Limb (tissue), 2 donors: ENCODE data around the gene IL6ST.
"Not testable (repeated sequence)": the region's sequence is repeated elsewhere in the genome, so short reads cannot be mapped to it uniquely, and the experiment has no call there.

Experiments
- DNase-seq, 2 donors: peaks; one replicate each; pipeline ENCODE4 v3.0.0-alpha.2; 2016; ENCODE audit errors: extremely low spot score in 2 of 2

The IL6ST gene

DNA sequence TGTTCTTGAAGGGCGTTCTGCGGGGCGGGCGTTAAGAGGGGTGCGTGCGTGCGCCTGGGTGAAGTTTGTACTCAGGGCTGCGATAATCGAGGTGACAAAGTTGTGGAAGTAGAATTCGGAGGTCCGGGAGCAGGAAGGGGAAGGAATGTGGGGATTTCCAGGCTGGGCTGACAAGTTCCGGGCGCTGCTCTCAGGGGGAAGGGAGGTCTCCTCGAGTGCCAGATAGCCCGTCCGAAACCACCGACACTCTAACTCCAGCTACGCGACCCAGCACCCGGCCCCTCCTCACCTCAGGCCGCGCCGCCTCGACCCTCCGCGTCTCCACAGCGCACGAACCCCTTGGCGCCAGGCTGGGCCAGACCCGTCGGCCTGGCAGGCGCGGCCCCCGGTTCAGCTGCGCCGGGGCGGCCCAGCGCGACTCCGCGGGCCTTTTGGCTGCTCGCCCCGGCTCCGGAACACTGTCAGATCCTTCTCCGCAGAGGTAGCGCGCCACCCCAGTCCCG, at the start of gene IL6ST:
Gene IL6ST (minus strand): TSS at position 469 of the 503 bp plus-strand sequence. CDS start 18,685 bp downstream, outside the sequence.
- peak in 1 of 2 donors; percentile 70 for DNase-seq

GRCh38 chr5:56039985-56040384, 45.2 kb upstream of the IL6ST start:
- DNase-seq, result no peak

DNA sequence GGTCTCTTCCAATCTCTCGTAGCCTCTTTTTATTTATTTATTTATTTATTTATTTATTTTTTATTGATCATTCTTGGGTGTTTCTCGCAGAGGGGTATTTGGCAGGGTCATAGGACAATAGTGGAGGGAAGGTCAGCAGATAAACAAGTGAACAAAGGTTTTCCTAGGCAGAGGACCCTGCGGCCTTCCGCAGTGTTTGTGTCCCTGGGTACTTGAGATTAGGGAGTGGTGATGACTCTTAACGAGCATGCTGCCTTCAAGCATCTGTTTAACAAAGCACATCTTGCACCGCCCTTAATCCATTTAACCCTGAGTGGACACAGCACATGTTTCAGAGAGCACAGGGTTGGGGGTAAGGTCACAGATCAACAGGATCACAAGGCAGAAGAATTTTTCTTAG, 43.4 kb upstream of the IL6ST start:
- DNase-seq, result not testable (repeated sequence)

DNA sequence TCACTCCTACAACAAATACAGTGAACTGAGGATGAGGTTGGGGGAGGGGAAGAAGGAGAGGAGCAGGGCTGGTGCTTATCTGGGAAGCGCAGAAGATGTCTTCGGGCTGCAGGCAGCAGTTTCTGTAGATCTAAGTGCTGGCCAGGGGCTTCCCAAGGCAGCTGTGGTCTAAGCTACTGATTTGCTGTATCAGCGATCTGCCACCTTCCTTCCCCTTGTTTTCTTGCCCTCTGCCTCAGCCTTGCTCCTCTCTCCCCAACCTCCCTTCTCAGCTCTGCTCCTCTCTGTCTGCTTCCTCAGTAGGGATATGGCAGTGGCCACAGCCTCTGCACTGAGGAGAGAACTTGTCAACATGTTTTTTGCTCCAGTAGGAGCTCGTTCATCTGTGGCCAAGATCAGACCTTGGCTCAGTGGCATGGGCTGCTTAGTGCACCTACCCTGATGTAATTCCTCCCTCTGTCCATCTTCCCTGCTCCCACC, 42.8 kb upstream of the IL6ST start:
- no peak for DNase-seq

DNA sequence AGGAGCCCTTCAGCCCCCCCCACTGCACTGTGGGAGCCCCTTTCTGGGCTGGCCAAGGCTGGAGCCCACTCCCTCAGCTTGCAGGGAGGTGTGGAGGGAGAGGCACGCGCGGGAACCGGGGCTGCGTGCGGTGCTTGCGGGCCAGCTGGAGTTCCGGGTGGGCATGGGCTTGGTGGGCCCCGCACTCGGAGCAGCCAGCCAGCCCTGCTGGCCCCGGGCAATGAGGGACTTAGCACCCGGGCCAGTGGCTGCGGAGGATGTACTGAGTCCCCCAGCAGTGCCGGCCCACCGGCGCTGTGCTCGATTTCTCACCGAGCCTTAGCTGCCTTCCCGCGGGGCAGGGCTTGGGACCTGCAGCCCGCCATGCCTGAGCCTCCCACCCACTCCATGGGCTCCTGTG, 40.6 kb upstream of the IL6ST start:
- not testable (repeated sequence) for DNase-seq

DNA sequence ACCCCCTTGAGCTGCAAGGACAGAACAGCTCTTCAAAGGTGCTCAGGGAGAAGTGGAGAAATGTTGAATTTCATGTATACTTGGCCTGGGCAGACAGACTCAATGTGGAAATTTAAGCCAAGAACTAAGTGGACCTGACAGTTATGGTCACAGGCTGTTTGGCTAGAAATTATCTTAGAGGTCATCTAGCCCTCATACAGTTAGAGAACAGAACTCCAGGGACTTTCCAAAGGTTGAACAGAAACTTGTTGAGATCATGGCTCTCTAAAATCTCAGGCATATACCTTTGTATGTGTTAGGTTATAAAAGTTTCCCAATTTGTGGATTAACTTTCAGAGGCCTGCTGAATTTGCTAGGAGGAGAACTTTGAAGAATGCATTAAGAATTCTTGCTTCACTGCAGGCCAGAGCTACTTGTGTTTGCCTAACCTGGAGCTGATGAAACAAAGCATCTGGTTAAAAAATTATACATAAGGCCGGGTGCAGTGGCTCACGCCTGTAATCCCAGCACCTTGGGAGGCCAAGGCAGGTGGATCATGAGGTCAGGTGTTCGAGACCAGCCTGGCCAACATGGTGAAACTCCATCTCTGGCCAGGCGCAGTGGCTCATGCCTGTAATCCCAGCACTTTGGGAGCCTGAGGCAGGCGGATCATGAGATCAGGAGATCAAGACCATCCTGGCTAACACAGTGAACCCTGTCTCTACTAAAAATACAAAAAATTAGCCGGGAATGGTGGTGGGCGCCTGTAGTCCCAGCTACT, 35.3 kb upstream of the IL6ST start:
- not testable (repeated sequence) for DNase-seq

- no peak for DNase-seq
Measured at GRCh38 chr5:56029457-56029856, 34.7 kb upstream of the IL6ST start.

DNA sequence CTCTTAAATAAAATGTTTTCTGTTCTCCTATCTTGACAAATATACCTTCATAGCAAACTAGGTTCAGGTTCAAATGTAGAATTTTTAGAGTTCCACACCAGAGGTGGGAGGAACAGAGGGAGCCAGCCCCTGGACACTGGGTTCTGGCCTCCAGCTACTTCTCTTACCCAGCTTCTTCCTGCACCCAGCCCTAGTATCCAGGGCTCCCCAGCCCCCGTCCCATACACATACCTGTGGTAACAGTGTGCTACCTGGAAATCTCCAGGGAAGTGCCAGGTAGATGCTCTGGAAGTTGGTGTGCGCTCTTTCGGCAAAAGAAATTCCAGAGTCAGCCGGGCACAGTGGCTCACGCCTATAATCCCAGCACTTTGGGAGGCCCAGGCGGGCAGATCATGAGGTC, 33.9 kb upstream of the IL6ST start:
- no peak for DNase-seq

GRCh38 chr5:56026863-56027300, 32.1 kb upstream of the IL6ST start:
- DNase-seq, result no peak

DNA sequence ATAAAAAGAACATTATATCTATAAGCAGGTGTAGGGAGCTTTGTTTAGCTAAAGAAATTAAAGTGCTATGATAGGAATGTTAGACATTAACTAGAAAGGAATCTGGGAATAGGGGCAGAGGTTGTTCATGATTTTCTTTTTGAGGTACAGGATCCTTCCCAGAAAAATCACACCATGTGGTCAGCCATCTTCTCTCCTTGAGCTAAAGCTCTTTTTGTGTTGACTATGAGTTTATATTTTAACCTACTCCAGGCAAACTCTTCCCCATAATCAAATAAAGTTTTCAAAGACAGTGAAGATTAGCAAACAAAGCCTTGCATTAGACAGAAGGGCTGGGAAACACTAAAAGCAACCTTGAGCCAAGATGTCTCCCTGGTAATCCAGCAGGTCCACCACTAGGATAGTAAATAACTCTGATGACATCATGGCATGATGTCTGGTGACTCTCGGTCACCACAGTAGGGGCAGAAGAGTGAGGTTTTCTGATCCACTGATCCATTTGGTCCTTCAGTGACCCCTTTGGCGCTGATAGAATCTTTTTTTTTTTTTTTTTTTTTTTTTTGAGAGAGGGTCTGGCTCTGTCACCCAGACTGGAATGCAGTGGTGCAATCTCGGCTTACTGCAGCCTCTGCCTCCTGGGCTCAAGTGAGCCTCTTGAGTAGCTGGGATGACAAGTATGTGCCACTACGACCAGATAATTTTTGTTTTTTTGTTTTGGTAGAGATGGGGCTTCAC, 30.6 kb upstream of the IL6ST start:
- DNase-seq, result no peak

- DNase-seq, result no peak
Measured at GRCh38 chr5:56024810-56025150, 30.0 kb upstream of the IL6ST start.

- no peak for DNase-seq
Measured at GRCh38 chr5:56023296-56023695, 28.5 kb upstream of the IL6ST start.

DNA sequence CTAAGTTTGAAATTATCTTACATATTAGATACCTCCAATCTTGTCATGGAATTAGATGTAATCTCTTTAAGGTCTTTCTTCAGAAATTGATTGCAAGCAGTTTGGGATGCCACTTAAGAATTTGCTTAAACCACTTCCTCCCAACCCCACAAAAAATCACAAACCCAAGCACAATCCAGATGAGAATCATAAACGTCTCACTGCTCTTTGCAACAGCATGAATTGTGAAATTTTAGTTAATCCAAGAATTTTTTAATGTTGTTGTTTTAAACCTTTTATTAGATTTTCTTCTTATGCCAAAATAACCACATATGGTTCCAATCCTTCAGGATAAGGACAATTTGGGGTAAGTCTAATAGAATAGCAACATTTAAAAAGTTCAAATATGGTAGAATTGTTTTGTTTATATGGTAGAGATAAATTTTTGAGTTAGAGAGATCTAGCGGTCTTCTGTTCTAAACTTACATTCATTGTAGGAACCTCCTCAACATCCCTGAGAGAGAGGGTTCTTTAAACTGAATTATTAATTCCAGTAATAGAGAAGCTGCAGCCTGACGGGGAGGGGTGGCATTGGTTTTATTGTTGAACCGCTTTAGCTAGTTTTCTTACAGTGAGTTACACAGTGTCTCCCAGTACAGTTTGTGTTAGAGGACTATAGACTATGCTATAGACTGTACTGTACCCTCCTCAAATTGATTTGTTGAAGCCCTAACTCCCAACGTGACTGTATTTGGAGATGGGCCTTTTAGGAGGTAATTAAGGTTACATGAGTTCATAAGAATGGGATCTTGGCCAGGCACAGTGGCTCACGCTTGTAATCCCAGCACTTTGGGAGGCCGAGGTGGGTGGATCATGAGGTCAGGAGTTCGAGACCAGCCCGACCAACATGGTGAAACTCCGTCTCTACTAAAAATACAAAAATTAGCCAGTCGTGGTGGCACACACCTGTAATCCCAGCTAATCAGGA, 24.8 kb upstream of the IL6ST start:
- no peak for DNase-seq

DNA sequence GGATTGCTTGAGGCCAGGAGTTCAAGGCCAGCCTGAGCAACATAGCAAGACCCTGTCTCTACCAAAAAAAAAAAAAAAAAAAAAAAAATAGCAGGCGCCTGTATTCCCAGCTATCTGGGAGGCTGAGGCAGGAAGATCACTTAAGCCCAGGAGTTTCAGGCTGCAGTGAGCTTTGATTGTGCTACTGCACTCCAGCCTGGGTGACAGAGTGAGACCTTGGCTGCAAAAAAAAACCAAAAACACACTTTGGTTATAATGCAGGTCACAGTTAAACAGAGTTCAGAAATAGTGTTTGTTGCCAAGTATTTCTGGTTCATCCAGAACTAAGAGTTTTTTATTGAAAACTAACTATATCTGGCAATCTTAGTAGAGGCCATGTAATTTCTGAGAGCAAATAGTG, 24.1 kb upstream of the IL6ST start:
- DNase-seq, result no peak

DNA sequence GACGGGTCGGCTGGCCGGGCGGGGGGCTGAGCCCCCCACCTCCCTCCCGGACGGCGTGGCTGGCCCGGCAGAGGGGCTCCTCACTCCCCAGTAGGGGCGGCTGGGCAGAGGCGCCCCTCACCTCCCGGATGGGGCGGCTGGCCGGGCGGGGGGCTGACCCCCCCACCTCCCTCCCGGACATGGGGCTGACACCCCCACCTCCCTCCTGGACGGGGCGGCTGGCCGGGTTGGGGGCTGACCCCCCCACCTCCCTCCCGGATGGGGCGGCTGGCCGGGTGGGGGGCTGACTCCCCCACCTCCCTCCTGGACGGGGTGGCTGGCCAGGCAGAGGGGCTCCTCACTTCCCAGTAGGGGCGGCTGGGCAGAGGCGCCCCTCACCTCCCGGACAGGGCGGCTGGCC, 19.9 kb upstream of the IL6ST start:
- DNase-seq, result not testable (repeated sequence)

- not testable (repeated sequence) for DNase-seq
Measured at GRCh38 chr5:56013939-56014338, 19.2 kb upstream of the IL6ST start.

- no peak for DNase-seq
Measured at GRCh38 chr5:56012281-56012963, 17.7 kb upstream of the IL6ST start.

- DNase-seq, result no peak
Measured at GRCh38 chr5:56011835-56012234, 17.1 kb upstream of the IL6ST start.

DNA sequence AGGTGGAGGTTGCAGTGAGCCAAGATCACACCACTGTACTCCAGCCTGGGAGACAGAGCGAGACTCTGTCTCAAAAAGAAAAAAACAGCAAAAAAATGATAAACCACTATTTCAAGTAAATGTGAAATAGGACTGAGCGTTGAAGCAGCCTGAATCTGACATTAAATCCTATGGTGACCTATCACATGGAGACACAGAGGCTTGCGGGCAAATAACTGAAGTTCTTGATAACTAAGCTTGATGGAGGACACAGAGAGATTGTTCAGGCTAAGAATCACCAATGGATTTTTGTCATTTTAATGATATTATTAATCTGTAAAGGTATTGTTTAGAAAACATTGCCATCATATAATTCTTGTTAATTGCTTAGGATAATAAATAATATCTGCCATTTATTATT, 15.7 kb upstream of the IL6ST start:
- DNase-seq, result no peak

GRCh38 chr5:56006600-56006999, 11.8 kb upstream of the IL6ST start:
- no peak for DNase-seq

GRCh38 chr5:56006094-56006493, 11.3 kb upstream of the IL6ST start:
- DNase-seq, result no peak
